ENCODE measurements around the gene PDE10A.

Gene PDE10A

DNA sequence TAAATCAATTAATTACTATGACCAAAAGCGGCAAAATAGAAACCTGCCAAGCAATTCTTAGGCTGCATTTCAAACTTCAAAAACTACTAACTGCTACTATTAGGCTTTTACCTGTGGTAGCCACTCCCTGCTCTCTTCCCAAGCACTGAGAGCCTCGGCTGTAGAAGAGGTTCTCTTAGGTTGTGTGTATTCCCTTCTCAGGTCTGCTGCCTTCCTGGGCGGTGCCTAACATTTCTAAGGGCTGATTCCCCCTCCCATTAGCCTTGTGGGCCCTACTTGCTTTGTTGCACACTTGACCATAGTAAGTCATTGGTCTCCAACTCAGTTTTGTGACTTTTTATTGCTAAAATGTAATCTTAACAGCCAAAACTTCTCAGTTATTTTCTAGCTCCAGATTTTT, 207.6 kb downstream of the PDE10A start:
- peaks cover 6% of the 10 kb centered on the region for H3K27me3 Mint-ChIP-seq
- no peak overlapping the region for H3K4me3 Mint-ChIP-seq
- no peak overlapping the region for H3K27ac Mint-ChIP-seq
- no peaks in the 10 kb centered on the region for H3K9me3 Mint-ChIP-seq
- no peaks in the 10 kb centered on the region for H3K4me1 Mint-ChIP-seq (ENCODE audit: low read depth)
- no peaks in the 10 kb centered on the region for H3K36me3 Mint-ChIP-seq (ENCODE audit: low read depth)

DNA sequence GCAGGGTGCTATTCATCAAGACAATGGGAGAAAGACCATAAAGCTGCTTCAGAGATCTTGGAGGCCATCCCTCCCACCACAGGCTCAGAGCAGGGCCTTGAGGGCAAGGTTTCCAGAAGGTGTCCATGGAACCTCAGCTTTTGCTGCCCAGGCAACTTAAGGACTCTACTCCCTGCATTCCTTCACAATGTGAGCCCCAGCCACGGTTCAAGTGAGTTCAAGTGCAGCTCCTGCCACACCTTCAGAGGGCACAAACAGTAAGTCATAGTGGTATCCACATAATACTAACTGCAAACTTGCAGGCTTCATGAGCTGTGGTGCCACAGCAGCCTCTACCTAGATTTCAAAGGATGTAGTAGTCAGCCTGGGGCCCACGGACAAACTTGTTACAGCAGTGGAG, 209.6 kb downstream of the PDE10A start:
- no peak overlapping the region for H3K4me3 Mint-ChIP-seq
- no peaks in the 10 kb centered on the region for H3K36me3 Mint-ChIP-seq (ENCODE audit: low read depth)
- no peaks in the 10 kb centered on the region for H3K4me1 Mint-ChIP-seq (ENCODE audit: low read depth)
- H3K27ac Mint-ChIP-seq, result no peak overlapping the region
- no peaks in the 10 kb centered on the region for H3K27me3 Mint-ChIP-seq
- no peaks in the 10 kb centered on the region for H3K9me3 Mint-ChIP-seq

DNA sequence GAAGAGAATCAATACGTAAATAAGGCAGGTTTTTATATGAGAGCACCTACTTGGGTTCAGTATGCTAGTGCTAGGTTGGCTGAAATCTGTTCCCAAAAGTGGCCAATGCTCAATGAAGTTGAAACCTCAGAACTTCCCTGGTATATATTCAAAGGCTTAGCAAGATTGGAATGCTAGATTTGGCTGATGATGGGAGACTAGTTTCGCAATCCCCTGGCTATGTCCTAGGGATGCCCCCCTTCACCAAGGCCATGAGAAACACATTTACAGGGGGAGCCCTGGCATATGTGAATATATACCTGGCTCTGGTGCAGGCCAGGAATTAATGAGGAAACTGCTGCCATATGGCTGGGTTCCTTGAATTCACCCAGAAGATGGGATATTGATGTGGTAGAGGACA, 211.2 kb downstream of the PDE10A start:
- Mint-ChIP-seq H3K4me3 (no peak overlapping the region), H3K9me3 (no peaks in the 10 kb centered on the region), H3K36me3 (ENCODE audit: low read depth) (no peaks in the 10 kb centered on the region), H3K27me3 (no peaks in the 10 kb centered on the region), H3K4me1 (ENCODE audit: low read depth) (no peaks in the 10 kb centered on the region), H3K27ac (no peak overlapping the region)

DNA sequence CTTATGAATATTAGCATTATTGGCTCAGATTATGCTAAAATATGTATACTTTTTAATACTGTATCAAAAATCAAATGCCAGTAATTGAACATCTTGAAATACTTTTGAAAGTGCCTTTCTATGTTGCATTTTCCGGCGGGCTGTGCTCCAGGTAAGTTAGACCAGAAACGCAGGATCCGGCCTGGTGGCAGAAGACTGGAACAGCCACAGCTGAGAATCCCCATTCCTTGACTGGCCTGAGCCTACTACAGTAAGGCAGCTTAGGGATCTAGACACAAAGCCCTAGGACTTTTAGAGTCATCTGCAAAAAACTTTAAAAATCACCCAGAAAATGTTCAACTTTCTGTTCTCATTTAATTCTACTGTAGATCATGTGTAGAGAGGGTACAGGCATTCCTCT, 214.8 kb downstream of the PDE10A start:
- Mint-ChIP-seq H3K9me3 (peaks cover 4% of the 10 kb centered on the region), H3K27me3 (no peaks in the 10 kb centered on the region), H3K4me3 (no peak overlapping the region), H3K4me1 (ENCODE audit: low read depth) (no peaks in the 10 kb centered on the region), H3K36me3 (ENCODE audit: low read depth) (no peaks in the 10 kb centered on the region), H3K27ac (no peak overlapping the region)

DNA sequence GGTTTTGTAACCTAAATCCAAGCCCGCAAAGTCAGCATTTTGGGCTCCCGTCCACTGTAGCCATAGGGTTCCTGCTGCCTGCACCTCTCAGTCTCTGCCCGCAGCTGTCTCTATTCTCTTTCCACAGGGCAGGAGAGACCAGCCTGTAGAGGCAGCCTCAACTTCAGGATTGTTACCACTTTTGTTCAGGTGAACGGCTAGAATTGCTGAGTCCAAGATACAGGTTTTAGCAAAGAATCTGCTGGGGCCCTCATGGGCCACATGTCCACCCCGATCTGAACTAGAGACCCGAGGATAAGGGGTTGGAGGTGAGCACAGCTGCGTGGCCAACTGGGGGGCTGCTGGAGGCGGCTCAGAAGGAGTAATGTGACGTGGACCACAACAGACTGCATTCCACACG, 215.9 kb downstream of the PDE10A start:
- Mint-ChIP-seq H3K27me3 (no peaks in the 10 kb centered on the region), H3K9me3 (peaks cover 4% of the 10 kb centered on the region), H3K36me3 (ENCODE audit: low read depth) (no peaks in the 10 kb centered on the region), H3K27ac (no peak overlapping the region), H3K4me1 (ENCODE audit: low read depth) (no peaks in the 10 kb centered on the region), H3K4me3 (no peak overlapping the region)

DNA sequence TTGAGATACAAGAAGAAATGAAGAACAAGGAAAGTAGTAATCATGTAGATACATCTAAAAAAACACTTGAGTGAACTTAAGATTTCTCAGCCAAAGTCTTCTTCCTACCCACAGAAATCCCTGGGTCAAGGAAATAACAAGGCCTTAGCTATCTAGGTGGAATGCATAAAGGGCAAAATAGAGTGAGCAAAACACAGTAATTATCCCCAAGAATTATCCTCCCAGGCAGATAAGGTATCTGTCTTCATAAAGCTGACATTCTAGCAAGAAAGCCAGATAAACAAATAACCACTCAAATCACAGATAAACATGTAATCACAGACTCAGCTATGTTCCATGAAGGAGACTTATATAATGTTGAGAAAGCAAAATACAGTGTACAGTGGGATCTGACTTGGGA, 216.7 kb downstream of the PDE10A start:
- H3K27me3 Mint-ChIP-seq, result no peaks in the 10 kb centered on the region
- H3K36me3 Mint-ChIP-seq (ENCODE audit: low read depth), result no peaks in the 10 kb centered on the region
- no peak overlapping the region for H3K27ac Mint-ChIP-seq
- H3K4me3 Mint-ChIP-seq, result no peak overlapping the region
- peaks cover 4% of the 10 kb centered on the region for H3K9me3 Mint-ChIP-seq
- no peaks in the 10 kb centered on the region for H3K4me1 Mint-ChIP-seq (ENCODE audit: low read depth)

DNA sequence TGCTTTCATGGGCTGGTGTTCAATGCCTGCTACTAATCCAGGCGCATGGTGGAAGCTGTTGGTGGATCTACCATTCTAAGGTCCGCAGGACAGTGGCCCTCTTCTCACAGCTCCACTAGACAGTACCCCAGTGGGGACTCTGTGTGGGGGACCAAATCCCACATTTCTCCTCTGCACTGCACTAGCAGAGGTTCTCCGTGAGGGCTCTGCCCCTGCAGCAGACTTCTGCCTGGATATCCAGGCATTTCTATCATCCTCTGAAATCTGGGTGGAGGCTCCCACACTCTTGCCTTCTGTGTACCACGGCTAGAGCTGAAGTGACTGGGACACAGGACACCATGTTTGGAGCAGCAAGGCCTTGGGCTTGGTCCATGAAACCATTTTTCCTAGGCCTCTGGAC, 219.6 kb downstream of the PDE10A start:
- H3K4me1 Mint-ChIP-seq (ENCODE audit: low read depth), result no peaks in the 10 kb centered on the region
- peaks cover 4% of the 10 kb centered on the region for H3K9me3 Mint-ChIP-seq
- no peaks in the 10 kb centered on the region for H3K36me3 Mint-ChIP-seq (ENCODE audit: low read depth)
- H3K27me3 Mint-ChIP-seq, result no peaks in the 10 kb centered on the region
- no peak overlapping the region for H3K27ac Mint-ChIP-seq
- no peak overlapping the region for H3K4me3 Mint-ChIP-seq

DNA sequence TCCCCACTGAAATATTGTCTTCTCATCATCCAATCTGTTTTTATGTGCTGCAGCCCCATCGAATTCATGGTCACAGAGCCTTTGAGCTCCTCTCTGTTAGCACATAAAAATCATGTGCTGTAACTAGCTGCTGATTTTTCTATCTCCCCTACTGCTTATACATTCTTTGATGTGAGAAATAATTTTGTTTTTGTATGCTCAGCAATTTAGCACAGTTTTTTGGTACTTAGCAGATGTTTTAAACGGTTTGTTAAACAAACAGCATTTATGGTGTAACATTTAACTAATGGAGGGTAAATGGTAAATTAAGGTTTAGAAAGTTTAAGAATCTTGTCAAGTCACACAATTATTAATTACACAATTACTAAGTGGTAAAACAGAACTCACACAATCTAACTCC, 221.9 kb downstream of the PDE10A start:
- Mint-ChIP-seq H3K4me3 (no peak overlapping the region), H3K9me3 (peaks cover 4% of the 10 kb centered on the region), H3K36me3 (ENCODE audit: low read depth) (no peaks in the 10 kb centered on the region), H3K27ac (no peak overlapping the region), H3K4me1 (ENCODE audit: low read depth) (no peaks in the 10 kb centered on the region), H3K27me3 (no peaks in the 10 kb centered on the region)

DNA sequence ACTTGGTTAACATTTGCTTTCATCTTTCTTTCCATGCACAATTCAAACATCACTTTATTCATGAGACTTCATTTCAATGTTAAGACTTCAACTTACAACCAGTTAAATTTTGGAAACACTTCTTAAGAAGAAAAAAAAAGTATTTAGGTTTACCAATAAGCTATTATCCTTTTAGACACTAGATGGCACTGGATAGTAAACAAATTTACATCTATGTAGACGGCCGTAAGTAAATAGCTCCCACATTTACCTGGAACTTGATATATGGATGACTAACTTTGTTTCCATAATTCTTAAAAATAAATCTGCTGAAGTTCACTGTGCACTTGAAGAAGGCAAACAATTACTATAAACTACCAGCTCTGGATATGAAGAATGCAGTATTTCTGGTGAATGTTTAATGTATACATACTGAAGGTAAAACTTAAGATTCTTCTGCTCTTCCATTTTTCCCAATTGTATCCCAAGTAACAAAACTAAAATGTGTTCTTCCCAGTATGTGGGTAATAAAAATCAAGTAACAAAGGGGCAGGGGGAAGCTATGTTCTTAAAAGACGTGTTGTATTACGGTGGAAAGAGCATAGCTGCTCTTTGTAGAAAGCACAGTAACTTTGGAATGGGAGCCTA, 223.0 kb downstream of the PDE10A start:
- Mint-ChIP-seq H3K27me3 (no peaks in the 10 kb centered on the region), H3K27ac (no peak overlapping the region), H3K4me3 (no peak overlapping the region), H3K9me3 (peaks cover 4% of the 10 kb centered on the region), H3K4me1 (ENCODE audit: low read depth) (no peaks in the 10 kb centered on the region), H3K36me3 (ENCODE audit: low read depth) (no peaks in the 10 kb centered on the region)

DNA sequence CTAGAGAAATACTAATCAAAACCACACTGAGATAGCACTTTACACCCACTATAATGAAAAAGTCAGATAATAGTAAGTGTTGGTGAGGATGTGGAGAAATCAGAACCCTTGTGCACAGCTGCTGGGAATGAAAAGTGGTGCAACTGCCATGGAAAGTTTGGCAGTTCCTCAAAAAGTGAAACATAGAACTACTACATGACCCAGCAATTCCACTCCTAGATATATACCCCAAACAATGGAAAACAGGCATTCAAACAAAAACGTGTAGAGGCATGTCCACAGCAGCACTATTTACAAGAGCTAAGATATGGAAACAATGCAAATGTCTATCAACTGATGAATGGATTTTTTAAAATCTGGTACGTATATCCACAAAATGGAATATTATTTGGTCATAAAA, 236.1 kb downstream of the PDE10A start:
- no peaks in the 10 kb centered on the region for H3K27me3 Mint-ChIP-seq
- no peaks in the 10 kb centered on the region for H3K9me3 Mint-ChIP-seq
- no peak overlapping the region for H3K27ac Mint-ChIP-seq
- H3K36me3 Mint-ChIP-seq (ENCODE audit: low read depth), result no peaks in the 10 kb centered on the region
- H3K4me3 Mint-ChIP-seq, result no peak overlapping the region
- no peaks in the 10 kb centered on the region for H3K4me1 Mint-ChIP-seq (ENCODE audit: low read depth)

DNA sequence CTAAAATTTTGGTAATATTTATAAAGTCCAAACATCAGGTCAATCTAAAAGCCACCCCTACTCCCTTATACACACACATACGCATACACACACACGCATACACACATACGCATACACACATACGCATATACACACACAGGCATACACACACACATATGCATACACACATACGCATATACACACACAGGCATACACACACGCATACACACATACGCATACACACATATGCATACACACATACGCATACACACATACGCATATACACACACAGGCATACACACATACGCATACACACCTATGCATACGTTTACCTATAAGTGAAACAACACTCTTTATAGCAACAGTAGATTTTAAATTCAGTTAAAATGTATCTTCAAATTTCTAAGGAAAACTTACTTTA, 240.8 kb downstream of the PDE10A start:
- H3K4me3 Mint-ChIP-seq, result no peak overlapping the region
- no peaks in the 10 kb centered on the region for H3K36me3 Mint-ChIP-seq (ENCODE audit: low read depth)
- H3K27ac Mint-ChIP-seq, result no peak overlapping the region
- H3K4me1 Mint-ChIP-seq (ENCODE audit: low read depth), result no peaks in the 10 kb centered on the region
- no peaks in the 10 kb centered on the region for H3K27me3 Mint-ChIP-seq
- H3K9me3 Mint-ChIP-seq, result no peaks in the 10 kb centered on the region

DNA sequence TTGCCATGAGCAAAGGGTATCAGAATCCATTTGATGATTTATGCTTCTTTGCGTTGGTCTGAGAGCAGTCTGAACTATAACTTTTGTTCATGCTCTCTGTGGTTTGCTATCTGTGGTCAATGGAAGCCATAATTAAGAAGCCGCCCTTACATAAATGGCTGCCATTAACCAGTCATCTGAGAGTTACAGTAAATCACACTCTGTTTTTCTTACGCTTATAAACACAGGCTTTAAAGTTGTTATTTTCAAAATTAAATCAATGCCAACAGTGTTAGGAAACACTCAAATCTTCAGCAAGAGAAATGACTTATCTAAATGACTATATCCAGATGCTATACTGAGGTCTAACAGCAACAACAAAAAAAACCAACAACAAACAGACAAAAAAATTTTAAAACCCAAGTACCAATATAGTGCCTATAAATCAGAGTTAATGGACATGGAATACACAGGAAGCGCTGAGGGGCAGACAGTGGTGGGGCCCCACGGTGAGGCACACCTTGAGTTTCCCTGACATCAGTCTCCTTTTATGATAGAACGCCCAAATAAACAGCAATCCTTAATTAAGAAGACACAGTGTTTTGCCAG, 245.7 kb downstream of the PDE10A start:
- H3K36me3 Mint-ChIP-seq (ENCODE audit: low read depth), result no peaks in the 10 kb centered on the region
- H3K27ac Mint-ChIP-seq, result no peak overlapping the region
- H3K4me1 Mint-ChIP-seq (ENCODE audit: low read depth), result no peaks in the 10 kb centered on the region
- H3K9me3 Mint-ChIP-seq, result no peaks in the 10 kb centered on the region
- no peak overlapping the region for H3K4me3 Mint-ChIP-seq
- H3K27me3 Mint-ChIP-seq, result no peaks in the 10 kb centered on the region

DNA sequence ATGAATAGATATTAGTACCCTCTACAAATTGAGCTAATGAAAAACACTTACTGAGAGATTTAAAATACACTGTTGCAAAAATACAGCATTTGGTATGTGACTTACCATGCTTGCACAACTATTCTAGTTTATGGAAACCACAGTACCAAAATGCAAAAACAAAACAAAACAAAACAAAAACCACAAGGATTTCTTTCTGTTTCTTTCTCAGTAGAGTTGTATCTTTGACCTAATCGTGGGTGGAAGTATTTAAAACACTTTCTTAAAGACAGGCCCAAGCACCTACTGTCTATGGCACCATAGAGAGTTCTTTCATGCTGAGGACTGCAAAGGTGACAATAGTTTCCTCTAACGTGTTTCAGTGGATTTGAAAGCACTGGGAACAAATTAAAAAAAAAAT, 258.3 kb downstream of the PDE10A start:
- Mint-ChIP-seq H3K4me3 (no peak overlapping the region), H3K36me3 (ENCODE audit: low read depth) (no peaks in the 10 kb centered on the region), H3K27me3 (no peaks in the 10 kb centered on the region), H3K9me3 (no peaks in the 10 kb centered on the region), H3K27ac (no peak overlapping the region), H3K4me1 (ENCODE audit: low read depth) (no peaks in the 10 kb centered on the region)

DNA sequence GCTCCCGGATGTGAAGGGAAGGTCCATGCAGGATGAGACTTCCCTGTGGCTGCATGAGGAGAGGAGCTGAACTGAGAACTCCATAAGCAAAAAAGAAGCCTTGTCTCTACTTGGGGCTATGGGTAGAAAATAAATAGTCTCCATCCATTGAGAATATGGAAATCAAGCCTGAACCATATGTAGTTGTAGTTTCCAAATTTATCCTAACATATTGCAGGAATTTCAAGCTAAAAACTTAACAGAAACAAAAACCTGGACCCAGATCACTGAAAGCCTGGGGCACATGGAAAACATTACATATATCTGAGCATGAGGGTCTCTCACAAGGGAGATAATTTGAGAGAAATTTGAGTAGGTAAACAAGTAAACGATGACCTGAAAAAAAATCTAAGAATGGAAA, 258.7 kb downstream of the PDE10A start:
- H3K27ac Mint-ChIP-seq, result no peak overlapping the region
- no peaks in the 10 kb centered on the region for H3K9me3 Mint-ChIP-seq
- H3K36me3 Mint-ChIP-seq (ENCODE audit: low read depth), result no peaks in the 10 kb centered on the region
- no peaks in the 10 kb centered on the region for H3K27me3 Mint-ChIP-seq
- no peak overlapping the region for H3K4me3 Mint-ChIP-seq
- no peaks in the 10 kb centered on the region for H3K4me1 Mint-ChIP-seq (ENCODE audit: low read depth)

DNA sequence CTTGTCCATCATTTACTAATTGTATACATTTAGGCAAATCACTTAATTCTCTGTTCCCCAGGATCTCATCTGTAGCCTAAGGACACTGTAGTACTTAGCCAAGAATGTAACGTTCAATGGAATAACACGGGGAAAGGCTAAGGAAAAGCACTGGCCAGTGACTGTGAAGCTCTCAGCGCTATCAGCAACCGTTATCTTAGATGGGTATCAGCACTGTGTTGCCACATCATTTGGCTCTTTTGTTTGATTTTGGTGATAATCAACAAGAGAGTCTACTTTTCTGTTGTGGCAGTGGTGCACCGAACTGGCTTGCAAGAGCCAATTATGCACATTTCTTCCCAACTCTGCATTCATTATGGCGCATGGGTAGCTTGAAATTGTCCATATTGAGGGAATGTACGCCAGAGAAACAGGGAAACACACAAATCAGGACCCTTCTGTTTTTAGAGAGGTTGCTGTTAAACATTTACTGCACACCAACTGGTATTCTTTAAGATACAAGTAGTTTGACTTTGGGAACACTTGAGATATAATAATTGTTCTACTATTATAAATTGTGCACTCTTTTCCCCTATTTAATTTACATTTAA, 259.9 kb downstream of the PDE10A start:
- no peak overlapping the region for H3K27ac Mint-ChIP-seq
- H3K4me3 Mint-ChIP-seq, result no peak overlapping the region
- no peaks in the 10 kb centered on the region for H3K27me3 Mint-ChIP-seq
- no peaks in the 10 kb centered on the region for H3K4me1 Mint-ChIP-seq (ENCODE audit: low read depth)
- no peaks in the 10 kb centered on the region for H3K9me3 Mint-ChIP-seq
- H3K36me3 Mint-ChIP-seq (ENCODE audit: low read depth), result no peaks in the 10 kb centered on the region

DNA sequence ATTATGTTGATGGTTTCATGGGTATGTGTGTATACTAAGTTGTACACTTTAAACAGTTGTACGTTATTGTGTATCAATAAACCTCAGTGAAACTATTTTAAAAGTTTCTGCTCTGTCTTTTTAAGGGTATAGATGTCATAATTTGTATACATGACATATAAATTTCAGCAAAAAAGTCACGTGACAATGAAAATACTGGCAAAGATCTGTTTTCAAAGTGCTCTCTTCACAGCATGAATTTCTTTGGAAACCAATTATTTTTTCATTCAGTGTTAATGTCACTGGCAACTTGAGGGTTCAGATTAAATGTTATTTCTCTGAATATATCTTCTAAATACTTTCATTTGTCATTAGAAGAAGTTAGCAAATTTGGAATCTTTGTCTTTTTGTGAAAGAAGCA, 261.9 kb downstream of the PDE10A start:
- H3K27ac Mint-ChIP-seq, result no peak overlapping the region
- no peak overlapping the region for H3K4me3 Mint-ChIP-seq
- no peaks in the 10 kb centered on the region for H3K9me3 Mint-ChIP-seq

More for the DNA sequence above, 261.9 kb downstream of the PDE10A start:
- Mint-ChIP-seq H3K27me3 (no peaks in the 10 kb centered on the region), H3K4me1 (ENCODE audit: low read depth) (no peaks in the 10 kb centered on the region), H3K36me3 (ENCODE audit: low read depth) (no peaks in the 10 kb centered on the region)
